GM19240 (cell line): ENCODE measurements around the gene CTBP2.

ENCODE experiments used
- DNase-seq: peaks from one replicate; pipeline ENCODE4 v3.0.0; 2011; ENCODE audit warnings: low spot score; ENCODE audit not compliant: insufficient read length

Gene CTBP2

DNA sequence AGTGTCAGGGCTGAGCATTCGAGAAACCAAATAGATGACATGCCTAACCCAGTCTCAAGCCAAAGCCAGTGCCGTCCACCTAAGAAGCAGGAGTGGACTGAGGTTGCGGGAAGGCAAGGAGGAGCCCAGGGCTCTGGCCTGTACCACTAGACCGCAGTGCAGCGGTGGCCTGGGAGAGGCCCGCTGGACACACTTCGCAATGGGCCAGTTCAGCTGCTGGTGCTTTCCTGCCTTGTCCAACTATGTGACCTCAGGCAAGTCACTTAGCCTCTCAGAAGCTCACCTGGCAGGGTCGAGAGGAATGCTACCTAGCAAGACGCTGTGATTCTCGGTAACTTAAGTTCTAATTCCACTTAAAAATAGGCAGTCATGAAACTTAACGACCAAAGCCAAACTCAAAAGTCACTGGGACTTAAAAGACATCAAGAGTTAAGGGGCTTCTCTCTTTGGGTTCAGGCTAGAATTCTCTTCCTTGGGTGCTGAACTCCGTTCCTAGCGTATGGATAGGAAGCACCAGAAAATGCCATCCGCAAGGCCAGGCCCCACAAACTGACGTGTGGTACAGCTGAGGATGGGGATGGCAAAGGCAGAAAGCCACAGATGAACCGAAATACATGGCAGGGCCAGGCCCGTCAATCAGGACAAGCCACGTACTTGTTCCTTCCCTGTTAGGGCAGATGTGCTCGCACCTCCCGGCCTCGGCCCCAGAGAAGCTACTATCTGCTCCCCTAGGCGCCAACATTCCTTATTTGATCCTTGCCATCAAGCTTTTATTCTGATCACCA, 34.2 kb downstream of the CTBP2 start:
- no peak for DNase-seq

DNA sequence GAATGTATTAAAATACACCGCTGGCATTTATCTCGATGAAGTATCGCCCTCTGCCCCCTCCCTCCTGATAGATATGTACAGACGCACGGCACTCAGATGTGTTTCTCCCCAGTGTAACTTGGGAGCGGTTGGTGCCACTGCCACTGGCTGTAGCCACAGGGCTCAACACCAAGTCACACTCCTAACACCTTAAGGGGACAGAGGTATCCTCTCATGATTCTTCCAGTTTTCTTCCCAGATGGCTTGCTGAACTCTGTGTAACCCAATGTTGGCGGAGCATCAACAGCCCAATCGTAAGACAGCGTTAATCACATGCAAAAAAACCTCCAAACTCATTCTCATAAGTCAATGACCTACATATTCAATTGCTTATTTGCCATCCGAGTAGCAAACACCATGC, 35.5 kb downstream of the CTBP2 start:
- no peak for DNase-seq

DNA sequence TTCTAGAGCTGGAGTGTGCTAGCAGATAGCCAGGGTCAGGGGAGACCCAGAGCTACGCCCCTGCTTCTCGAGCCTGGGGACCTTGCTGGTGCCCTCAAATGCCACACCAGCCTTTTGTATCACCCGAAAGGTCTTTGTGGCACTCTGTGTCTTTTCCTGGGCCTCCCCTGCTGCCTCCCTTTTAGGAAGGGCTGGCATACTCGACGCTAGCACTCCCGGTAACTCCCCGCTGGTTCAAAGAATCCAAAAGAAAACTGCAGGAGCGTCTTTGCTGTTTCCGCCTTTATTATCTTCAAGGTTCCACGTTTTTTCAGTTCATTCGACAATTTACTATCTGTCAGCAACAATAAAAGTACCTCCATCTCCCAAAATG, 36.3 kb downstream of the CTBP2 start:
- no peak for DNase-seq

DNA sequence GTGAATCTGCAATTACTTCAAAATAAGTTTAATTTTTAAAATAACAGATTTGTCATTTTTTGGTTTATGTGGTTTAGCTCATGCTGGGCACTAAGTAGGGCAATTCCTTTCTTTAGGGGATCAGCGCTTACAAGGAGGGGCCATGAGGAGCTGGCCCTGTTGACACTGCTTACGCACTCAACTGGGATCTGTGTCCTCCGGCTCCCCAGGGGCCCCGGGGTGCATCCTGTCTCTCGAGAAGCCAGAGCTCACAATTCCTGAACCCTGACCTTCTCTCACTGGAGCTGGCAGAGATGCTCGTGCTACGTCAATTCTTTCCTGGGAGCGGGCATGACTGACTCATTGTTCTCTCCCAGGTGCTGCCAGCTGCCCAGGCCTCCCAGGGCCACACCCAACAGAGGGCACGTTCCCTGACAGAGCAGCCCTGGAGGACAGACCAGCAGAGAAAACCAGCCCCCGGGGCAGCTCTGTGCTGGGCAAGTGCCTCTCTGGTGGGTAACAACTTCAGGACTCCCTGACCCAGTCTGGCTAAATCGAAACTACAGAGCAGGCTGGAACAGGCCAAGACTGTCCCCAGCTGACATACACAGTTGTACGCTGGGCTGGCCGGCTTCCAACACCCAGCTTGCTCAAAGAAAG, 36.8 kb downstream of the CTBP2 start:
- DNase-seq, result no peak

DNA sequence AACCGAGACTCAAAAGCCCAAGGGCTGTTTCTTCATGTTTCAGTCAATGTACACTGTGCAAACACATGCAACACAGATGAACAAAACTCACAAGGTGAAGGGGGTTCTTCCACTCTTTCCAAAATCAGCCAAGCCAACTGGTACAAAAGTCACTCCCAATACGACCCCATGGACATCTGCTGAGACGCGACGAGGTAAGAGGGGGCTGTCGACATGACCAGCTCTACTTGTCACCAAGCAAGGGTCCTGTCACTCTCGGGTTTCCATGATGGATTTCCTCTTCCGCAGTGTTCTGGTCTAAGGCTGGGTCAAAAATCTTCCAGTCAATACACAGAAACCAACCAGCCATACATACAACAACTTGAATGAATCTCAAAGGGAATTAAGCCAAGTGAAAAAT, 37.8 kb downstream of the CTBP2 start:
- no peak for DNase-seq

DNA sequence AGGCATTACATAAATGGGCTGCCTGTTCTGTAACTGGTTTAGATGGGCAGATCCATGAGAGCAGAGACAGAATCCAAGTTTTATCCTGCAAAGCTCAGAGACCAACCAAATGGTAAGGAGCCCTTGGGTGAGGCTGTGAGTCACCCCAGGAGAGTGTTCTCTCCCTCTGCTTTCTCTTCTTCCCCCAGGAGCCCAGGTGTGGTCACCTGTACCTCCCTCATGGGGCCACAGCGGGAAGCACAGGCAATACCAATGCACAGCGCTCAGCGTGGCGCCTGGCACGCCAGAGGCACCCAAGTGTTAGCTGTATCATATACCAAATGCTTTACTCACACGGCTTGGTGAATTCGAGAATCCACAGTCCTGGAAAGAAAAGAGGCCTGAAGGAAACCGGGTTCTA, 39.4 kb downstream of the CTBP2 start:
- DNase-seq, result no peak

DNA sequence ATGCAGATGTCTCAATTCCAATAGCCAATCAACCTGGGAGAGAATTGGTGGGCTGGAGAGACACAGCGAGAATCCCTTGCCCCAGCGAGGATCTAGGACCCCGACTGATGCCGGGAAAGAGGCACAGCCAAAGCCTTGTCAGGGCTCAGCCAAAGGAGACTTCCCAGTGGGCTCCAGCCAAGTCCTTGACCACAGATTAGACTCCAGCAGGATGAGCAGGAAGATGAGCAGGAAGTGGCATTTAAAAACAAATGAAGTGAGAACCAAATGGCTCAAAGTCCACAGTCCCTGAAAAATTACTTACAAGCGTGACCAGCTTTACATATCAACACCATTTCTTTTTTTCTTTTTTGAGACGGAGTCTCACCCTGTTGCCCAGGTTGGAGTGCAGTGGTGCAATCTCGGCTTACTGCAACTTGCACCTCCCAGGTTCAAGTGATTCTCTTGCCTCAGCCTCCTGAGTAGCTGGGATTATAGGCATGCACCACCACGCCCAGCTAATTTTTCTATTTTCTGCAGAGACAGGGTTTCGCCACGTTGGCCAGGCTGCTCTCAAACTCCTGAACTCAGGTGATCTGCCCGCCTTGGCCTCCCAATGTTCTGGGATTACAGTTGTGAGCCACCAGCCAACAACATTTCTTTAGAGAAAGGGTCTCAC, 40.2 kb downstream of the CTBP2 start:
- DNase-seq, result no peak

DNA sequence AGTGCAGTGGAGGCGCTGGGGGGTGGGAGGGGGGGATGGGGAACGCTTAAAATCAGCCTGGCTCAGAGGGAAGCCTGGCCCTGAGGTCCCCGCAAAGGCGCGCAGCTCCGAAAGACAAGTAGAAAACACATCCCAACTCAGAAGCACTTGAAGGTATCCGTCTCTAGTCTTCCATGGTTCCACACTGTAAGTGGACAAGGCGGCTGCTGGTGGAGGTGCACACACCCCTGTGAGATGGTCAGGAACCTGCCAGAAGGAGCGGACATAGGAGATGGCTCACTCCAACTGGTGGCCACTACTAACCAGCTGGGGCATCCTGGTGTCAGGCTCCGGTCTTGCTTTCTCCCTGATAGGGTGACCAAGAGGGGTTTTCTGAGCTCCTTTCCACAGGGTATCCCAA, 41.7 kb downstream of the CTBP2 start:
- DNase-seq, result no peak

DNA sequence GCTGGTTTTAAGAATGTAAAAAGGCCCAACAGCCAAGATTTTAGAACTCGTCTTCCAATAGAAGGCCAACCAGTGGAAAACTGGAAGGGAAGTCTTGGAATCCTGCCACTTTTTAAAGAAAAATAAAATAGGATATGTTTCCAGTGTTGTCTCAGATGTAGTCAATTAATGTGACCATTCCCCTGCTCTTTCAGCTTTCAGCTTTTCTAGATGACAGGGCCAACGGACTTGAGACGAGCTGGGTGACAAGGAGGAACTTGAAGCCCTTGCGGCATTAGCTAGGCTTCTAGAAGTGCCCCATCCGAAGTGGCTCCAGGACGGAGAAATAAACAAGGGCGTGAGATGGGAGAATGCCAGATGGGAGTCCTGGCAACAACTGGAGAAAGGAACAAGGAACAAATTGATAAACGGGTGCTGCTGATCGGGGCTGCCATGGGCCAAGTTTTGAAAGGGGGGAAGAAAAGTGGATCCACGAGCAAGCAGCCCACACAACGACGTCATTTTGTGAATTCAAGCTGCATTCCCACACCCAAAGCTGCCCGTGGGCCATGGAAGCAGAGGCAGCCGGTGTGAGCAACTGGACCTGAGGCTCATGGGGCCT, 42.3 kb downstream of the CTBP2 start:
- no peak for DNase-seq

DNA sequence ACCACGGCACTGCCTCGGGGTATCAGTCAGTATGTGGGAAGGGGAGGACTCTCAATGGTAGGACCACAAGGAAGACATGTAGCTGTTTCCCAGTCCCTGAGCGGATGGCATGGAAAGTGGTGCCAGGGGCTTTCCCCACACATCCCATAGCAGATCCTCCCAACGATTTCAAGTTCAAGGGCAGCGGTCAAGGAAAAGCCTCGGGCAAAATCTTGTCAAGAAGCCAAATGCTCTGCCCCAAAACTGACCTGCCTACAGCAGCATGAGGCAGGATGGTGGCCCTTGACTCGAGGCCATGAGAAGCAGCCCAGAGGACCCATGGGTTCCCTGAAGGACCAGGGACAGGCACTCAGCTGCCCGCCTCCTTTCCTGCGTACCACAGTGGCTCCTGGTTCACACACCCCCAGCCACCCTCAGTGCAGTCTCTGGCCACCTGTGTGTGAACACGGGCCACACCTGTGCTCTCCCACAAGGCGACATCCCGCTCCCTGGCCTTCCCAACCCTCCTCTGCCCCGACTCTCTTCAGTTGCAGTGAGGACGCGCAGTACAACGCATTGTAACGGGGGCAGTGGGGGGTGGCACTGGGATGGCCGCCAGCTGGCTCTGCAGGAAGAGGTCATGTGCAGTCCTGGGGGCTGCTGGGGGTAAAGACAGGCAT, 43.6 kb downstream of the CTBP2 start:
- DNase-seq, result no peak

DNA sequence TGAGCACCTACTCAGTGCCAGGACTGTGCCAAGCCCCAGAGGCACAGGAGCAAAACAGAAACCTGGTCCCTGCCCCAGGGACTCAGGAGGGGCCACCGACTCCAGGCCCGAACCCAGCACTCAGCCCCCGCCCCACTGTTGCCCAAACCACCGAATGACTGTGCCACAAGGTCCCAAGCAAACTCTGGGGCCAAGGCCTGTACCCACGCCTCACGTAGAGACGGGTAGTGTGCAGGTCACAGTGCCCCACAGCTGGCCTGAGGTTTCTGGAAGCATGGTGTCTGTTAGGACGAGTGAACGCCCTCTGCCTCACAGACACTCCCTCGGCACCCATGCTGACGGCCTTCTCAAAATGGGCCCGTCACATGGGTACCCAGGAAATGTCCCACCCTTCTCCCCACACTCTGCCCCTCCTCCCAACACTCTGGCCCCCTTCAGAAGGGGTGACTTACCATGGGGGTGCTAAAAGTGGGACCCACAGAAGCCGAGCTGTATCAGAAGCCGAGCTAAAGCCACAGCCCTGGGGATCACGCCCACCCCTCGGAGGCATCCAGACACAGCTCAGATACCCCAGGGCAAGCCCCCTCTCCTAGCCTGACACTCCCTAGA, 44.2 kb downstream of the CTBP2 start:
- DNase-seq, result no peak

DNA sequence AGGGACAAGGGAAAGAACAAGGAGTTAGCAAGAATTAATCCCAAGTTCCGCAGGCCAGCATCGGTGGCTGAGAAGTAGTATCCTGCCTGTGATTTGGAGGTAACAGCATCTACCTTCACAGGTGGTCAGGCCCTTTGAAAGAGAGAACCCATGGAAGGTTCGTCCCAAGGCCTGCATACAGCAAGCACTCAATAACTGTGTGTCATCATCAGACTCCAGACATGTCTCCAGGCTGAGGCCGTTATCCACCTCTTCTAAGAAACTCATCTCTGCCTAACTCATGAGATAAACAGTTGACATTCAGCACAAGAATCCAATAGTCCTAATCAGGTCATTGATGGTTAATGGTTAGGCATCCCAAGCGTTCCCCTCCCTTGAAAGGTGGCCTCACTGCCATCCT, 45.0 kb downstream of the CTBP2 start:
- no peak for DNase-seq

DNA sequence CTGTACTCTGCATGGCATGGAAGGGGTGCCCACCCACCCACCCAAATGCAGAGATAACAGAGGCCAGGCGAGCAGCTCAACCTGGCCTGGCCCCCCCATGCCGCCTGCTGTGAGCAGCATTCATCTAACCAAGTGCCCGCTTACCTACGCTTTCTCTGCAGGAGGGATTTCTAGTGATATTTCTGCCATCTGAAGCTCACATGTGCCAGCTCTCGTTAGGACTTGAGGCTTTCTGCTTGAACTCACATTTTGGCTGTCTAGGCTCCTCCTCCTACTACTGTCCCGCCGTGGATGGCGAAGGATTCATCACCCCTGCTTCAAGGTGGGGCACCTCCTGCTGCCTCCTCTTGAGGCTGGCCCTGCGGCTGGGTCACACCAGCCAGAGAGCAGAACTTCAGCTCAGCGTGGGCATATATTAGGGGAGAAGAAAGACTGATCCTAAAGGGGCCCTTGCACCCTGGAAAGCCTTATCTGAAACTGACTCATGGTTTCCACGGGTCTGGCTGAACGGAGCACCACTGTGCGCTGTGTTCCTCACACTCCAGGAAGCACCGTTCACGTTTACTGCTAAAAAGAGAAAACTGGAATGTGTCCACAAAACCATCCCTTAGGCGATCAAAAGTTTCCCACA, 45.5 kb downstream of the CTBP2 start:
- DNase-seq, result no peak

DNA sequence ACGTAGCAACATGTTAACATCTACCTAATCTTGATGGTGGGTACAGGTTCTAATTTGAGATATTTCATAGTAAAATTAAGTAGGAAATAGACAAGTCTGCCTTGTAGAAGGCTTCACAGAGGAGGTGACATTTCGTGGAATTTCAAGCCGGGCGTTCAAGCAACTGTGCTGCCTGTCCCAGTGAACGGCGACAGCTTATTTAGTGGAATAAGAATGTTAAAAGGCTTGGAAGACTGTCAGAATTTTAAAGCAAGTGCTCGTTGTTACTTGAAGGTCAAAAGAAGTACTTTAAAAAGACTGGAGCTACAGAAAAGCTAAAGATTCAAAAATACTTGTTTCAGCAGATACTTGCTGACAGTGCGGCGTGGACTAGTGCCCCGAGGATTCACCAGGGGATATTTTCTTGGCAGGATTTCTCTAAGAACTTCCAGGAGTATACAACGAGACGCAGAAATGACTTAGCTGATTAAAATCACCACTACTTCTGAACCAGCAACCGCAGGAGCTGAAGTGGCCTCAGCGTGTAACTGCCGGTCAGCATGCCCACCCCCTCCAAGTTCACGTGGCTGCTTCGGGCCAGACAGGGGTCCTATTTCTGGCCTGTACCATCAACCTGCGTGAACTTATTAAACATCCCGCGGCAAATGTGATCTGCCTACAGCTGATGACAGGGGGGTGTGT, 46.5 kb downstream of the CTBP2 start:
- DNase-seq, result no peak

DNA sequence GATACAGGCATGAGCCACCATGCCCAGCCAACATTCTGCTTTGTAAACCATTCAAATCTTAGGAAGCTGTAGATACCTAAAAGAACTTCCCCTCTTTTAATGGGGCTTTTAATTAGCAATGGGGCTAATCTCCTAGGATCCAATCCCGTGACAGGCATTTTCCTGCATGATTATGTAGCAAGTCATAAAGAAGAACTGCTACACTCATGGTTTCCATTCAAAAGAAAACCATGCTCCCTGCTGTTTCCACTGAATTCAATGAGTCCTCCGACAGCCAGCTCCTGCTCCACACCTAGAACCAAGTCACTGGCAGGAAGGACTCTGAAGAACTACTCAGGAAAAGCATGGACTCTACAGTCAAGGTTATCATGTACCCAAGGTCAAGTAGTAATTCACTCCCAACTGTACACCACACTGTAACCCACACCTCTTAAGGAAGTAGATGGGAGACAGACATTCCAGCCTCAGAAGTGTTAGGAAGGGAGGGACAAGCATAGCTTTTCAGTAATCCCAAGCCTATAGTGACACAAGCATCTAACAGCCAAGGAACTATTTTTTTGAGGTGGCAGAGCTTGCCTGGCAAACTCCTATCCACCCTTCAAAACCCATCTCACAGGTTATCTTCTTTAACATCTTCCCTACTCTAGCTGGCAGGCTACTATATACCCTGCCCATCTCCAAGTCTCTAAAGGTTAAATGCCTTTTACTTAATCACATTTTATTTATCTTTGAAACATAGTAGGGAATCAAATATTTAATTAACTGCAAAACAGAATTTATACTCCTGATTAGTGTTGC, 47.5 kb downstream of the CTBP2 start:
- DNase-seq, result no peak

DNA sequence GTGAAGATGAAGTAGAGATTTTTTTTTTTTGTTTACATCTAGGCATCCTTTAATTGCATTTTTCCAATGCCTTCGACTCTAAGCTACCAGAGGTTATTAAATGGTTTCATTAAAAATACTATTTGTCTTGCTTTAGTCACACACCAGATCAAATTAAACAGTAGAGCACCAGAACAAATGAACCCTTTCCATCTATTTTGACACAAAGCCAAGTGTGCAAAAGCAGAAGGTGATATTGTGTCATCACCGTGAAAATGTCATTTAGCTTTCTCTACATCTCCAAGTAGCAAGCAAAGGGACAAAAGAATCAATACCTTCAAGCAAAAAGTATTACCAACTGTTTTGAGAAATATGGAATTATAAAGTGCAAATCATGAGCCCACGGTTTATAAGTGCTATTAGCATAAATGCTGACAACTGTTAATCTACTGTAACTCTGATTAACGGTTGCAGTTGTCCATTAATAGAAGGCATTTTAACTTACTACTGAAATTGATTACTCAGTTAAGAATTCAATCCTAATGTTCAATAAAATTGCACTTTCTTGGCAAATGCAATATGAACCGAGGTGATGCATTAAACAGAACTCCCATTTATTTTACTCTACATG, 49.1 kb downstream of the CTBP2 start:
- no peak for DNase-seq

DNA sequence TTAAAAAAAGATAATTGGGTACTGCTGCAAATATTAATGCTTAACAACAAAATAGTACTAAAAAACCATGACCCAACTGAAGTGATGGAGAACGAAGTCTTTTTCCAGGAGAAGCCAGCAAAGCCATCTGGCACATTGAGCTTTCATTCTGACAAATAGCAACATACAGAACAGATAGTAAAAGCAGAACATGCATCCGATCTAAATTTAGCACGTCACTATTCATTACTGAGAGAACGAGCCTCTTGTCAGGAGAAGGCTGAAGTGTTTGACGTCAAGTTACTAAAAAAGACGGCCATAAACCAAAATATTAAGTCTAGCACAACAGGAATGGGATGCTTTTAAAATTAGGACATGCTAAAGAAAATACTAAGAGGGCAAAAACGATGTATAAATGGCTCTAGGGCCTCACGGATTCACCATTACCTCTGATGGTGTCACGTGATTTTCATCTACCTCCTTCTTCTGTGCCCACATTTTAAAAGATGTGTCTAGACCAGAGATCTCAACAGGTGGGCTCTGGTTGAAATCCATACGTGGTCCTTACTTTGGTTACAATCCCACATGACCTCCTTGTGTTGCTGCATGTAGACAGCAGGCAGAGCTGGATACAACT, 52.3 kb downstream of the CTBP2 start:
- DNase-seq, result no peak

DNA sequence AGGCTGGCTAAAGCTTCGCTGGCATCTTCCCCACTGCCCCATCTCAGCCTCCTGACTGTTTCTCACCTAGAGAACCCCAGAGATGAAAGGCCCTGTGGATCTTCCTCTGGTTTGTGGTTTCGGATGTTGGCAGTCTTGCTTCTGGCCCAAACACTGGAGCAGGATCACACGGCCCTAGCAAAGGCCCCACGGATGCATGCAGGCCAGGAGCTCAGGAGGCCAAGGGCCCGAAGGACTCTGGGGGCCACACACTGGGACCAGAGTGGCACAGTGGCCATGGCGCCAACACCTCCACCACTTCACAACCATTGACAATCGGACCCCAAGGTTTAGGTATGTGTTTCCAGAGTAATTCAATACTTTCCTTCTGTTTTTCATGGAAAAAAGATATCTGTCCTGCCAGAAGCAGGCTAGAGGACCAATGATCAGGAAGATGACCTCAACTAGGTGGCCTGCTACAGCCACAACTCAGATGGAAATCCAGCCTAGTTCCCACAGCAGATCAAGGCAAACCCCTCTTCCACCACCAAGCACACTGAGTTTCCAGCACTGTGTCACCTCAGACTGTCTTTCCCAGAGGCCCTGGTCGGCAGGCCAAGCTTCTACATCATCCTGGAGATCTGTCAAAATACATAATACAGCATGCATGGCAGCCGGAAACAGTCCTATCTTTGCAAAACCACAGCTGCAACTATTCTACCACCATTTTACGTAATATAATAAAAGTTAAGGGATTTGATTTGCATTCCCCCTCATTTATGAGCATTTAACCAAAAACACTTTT, 53.0 kb downstream of the CTBP2 start:
- DNase-seq, result no peak
